ELR (cell line): ENCODE data around the gene ELL2.

Source experiments
- DNase-seq: peaks from one replicate; pipeline ENCODE4 v3.0.0-alpha.2; 2015; ENCODE audit warnings: low read depth

The ELL2 gene

GRCh38 chr5:95983080-95983479 lies 21.4 kb upstream of the ELL2 start:
- DNase-seq: no peak

GRCh38 chr5:95976606-95977005 lies 15.0 kb upstream of the ELL2 start:
- no peak for DNase-seq

- DNase-seq: no peak
Observed at GRCh38 chr5:95975703-95976102, 14.1 kb upstream of the ELL2 start.

GRCh38 chr5:95973793-95974325 lies 12.2 kb upstream of the ELL2 start:
- peak; percentile 57 for DNase-seq

- DNase-seq: no peak
Observed at GRCh38 chr5:95972196-95972595, 10.5 kb upstream of the ELL2 start.

- no peak for DNase-seq
Observed at GRCh38 chr5:95970359-95970704, 8.7 kb upstream of the ELL2 start.

GRCh38 chr5:95969651-95970358 lies 8.2 kb upstream of the ELL2 start:
- DNase-seq: peak; percentile 10

GRCh38 chr5:95969055-95969454 lies 7.4 kb upstream of the ELL2 start:
- DNase-seq: no peak

GRCh38 chr5:95967236-95967635 lies 5.6 kb upstream of the ELL2 start:
- no peak for DNase-seq

- no peak for DNase-seq
Observed at GRCh38 chr5:95966005-95966404, 4.4 kb upstream of the ELL2 start.

- peak; percentile 65 for DNase-seq
Observed at GRCh38 chr5:95963650-95964410, 2.2 kb upstream of the ELL2 start.

- DNase-seq: peak; percentile 8
Observed at GRCh38 chr5:95962785-95963184, 1.1 kb upstream of the ELL2 start.

- no peak for DNase-seq
Observed at GRCh38 chr5:95962475-95962773, 773 bp upstream of the ELL2 start.

GRCh38 chr5:95960667-95961616 lies 709 bp downstream of the ELL2 start:
- DNase-seq: peak; percentile 84

GRCh38 chr5:95959888-95960666 lies 1.6 kb downstream of the ELL2 start:
- peak; percentile 66 for DNase-seq

GRCh38 chr5:95959051-95959887 lies 2.4 kb downstream of the ELL2 start:
- DNase-seq: peak; percentile 41

- peak; percentile 64 for DNase-seq
Observed at GRCh38 chr5:95958310-95959014, 3.2 kb downstream of the ELL2 start.

- DNase-seq: peak; percentile 19
Observed at GRCh38 chr5:95957561-95958203, 4.0 kb downstream of the ELL2 start.

GRCh38 chr5:95956900-95957293 lies 4.8 kb downstream of the ELL2 start:
- no peak for DNase-seq
